ENCODE data around the gene UXT.
A peak's percentile ranks its signal among the peaks of the same experiment; 100 is the strongest.

Gene UXT

GRCh38 chrX:47662144-47662657 lies 3.2 kb upstream of the UXT start:
- no peak for TF ChIP-seq CTCF (IDR thresholded peaks at IDR 0.05; ENCODE audit: low read depth, low read length)
- peak; percentile 80 for DNase-seq (ENCODE audit: low read depth, low spot score)
- in situ Hi-C loops (cut with HindIII; ENCODE audit: low sequenced_read_pairs): no loop called here
- no peak overlapping the region for H3K4me3 ChIP-seq (ENCODE audit: low read depth, low read length)

- in situ Hi-C loops (cut with HindIII; ENCODE audit: low sequenced_read_pairs): no loop called here
- TF ChIP-seq CTCF (IDR thresholded peaks at IDR 0.05; ENCODE audit: low read depth, low read length): no peak
- H3K4me3 ChIP-seq (ENCODE audit: low read depth, low read length): no peak overlapping the region
- no peak for DNase-seq (ENCODE audit: low read depth, low spot score)
These were observed 2.6 kb upstream of the UXT start for GRCh38 chrX:47661539-47661938.

- peak overlapping the region; percentile 67 for H3K4me3 ChIP-seq (ENCODE audit: low read depth, low read length)
- in situ Hi-C loops (cut with HindIII; ENCODE audit: low sequenced_read_pairs): no loop called here
- no peak for TF ChIP-seq CTCF (IDR thresholded peaks at IDR 0.05; ENCODE audit: low read depth, low read length)
- no peak for DNase-seq (ENCODE audit: low read depth, low spot score)
These were observed 394 bp upstream of the UXT start for GRCh38 chrX:47659421-47659726.

- no peak for TF ChIP-seq CTCF (IDR thresholded peaks at IDR 0.05; ENCODE audit: low read depth, low read length)
- in situ Hi-C loops (cut with HindIII; ENCODE audit: low sequenced_read_pairs): no loop called here
- DNase-seq (ENCODE audit: low read depth, low spot score): no peak
- H3K4me3 ChIP-seq (ENCODE audit: low read depth, low read length): peak overlapping the region; percentile 67
These were observed 688 bp downstream of the UXT start for GRCh38 chrX:47658301-47658683.

GRCh38 chrX:47651043-47651905 lies 7.7 kb downstream of the UXT start:
- peak overlapping the region; percentile 35 for H3K4me3 ChIP-seq (ENCODE audit: low read depth, low read length)
- in situ Hi-C loops (cut with HindIII; ENCODE audit: low sequenced_read_pairs): no loop called here
- no peak for DNase-seq (ENCODE audit: low read depth, low spot score)
- TF ChIP-seq CTCF (IDR thresholded peaks at IDR 0.05; ENCODE audit: low read depth, low read length): no peak

GRCh38 chrX:47650164-47651042 lies 8.6 kb downstream of the UXT start, which contains the start of gene ELK1:
Gene ELK1, minus strand, starts transcription at chrX:47650563. Its CDS starts 9,122 bp downstream, at chrX:47641441.
- DNase-seq (ENCODE audit: low read depth, low spot score): peak; percentile 99
- no peak for TF ChIP-seq CTCF (IDR thresholded peaks at IDR 0.05; ENCODE audit: low read depth, low read length)
- peak within 1 kb of the TSS; percentile 65 for H3K4me3 ChIP-seq (ENCODE audit: low read depth, low read length)
- in situ Hi-C loops (cut with HindIII; ENCODE audit: low sequenced_read_pairs): no loop called here

Measured in astrocyte of the spinal cord (primary cell).